Kidney (tissue), 14 donors: ENCODE data around the gene KIAA2012. TPM values are rescaled to one million over a fixed set of nuclear protein-coding genes. Genes with fewer than 3 reads are reported as not detected.
A peak's percentile ranks its signal among the peaks of the same experiment; 100 is the strongest.

Experiments used
- DNase-seq, 5 donors: peaks; one replicate each; pipeline ENCODE4 v3.0.0-alpha.2; 2013 to 2020
- FAIRE-seq: peaks from 2 replicates; lab custom pipeline; 2012; peaks lifted over from hg19 to GRCh38; lab: Jason Lieb, UNC
- H3K27ac ChIP-seq, 2 donors: one replicate each; pipeline ENCODE4 v1.7.0; 2013; ENCODE audit warnings: low read depth in 2 of 2, low read length in 2 of 2, inconsistent platforms in 1 of 2
- H3K27me3 ChIP-seq: one replicate; pipeline ENCODE4 v1.7.1; 2013; ENCODE audit warnings: low read length, inconsistent platforms; ENCODE audit not compliant: control insufficient read depth, insufficient read depth
- H3K36me3 ChIP-seq, 3 donors: one replicate each; pipeline versions ENCODE4 v1.7.0 to v1.7.1; 2013; ENCODE audit warnings: low read length in 3 of 3, control low read depth in 1 of 3, inconsistent platforms in 1 of 3; ENCODE audit not compliant: insufficient read depth in 3 of 3, control insufficient read depth in 2 of 3
- H3K4me1 ChIP-seq, 3 donors: one replicate each; pipeline versions ENCODE4 v1.7.0 to v1.7.1; 2013; ENCODE audit warnings: low read length in 3 of 3, inconsistent platforms in 1 of 3, low read depth in 1 of 3; ENCODE audit not compliant: control insufficient read depth in 2 of 3, insufficient read depth in 2 of 3
- H3K4me3 ChIP-seq, 3 donors: one replicate each; pipeline versions ENCODE4 v1.7.0 to v1.8.1; 2013; ENCODE audit warnings: low read length in 3 of 3, control low read depth in 1 of 3, inconsistent platforms in 1 of 3
- H3K9ac ChIP-seq, 3 donors: one replicate each; pipeline versions ENCODE4 v1.7.0 to v1.7.1; 2013; ENCODE audit warnings: low read length in 3 of 3, control low read depth in 1 of 3, inconsistent platforms in 1 of 3
- H3K9me3 ChIP-seq, 3 donors: one replicate each; pipeline versions ENCODE4 v1.7.0 to v1.7.1; 2013; ENCODE audit warnings: low read length in 3 of 3, control low read depth in 1 of 3, inconsistent platforms in 1 of 3; ENCODE audit not compliant: control insufficient read depth in 2 of 3, insufficient read depth in 1 of 3
- CTCF ChIP-seq: IDR thresholded peaks from 3 replicates; pipeline ENCODE4 v1.5.1; 2012; ENCODE audit warnings: mild to moderate bottlenecking, moderate library complexity, borderline replicate concordance; ENCODE audit not compliant: insufficient read depth; ENCODE audit errors: extremely low read depth
- intact Hi-C: fragments of 100-400 bp; cut with DNase I; formaldehyde crosslinking; loops from one replicate; pipeline ENCODE4 v1.11.1; 2022
- polyA plus RNA-seq: library from polyadenylated mRNA; stranded (reverse); fragments of 350-450 nt; fragmentation: Illumina TruSeq; extraction: RNeasy Lipid Tissue Mini Kit (QIAGEN cat#74804); gene quantifications from one replicate; pipeline ENCODE4 v1.2.3, GENCODE V29; 2014; ENCODE audit warnings: low read depth, low replicate concordance; ENCODE audit not compliant: insufficient read depth
- total RNA-seq: library from RNA; stranded (reverse); fragmentation: NEBNext Ultra II Directional; extraction: Animal tissue kit (Norgen Biotek cat#: 25700); gene quantifications from one replicate; pipeline ENCODE4 v1.2.1, GENCODE V29; 2021
- donor health status: control.
- donor health status: control.
- donor health status: control.
- donor health status: control.
- donor health status: control.
- donor health status: DM: yes; HTN: yes; CAD: no.
- donor health status: Normal renal cell carcinoma (clear cell type).

Gene KIAA2012
- total and polyA plus RNA-seq, 2 donors from 2014 or later: not detected

GRCh38 chr2:202204855-202205254 is 131.8 kb downstream of the KIAA2012 start:
- Histone ChIP-seq H3K9ac (no peak overlapping the region), H3K36me3 (peaks cover 0 to 8% (median 2%) of the 10 kb centered on the region in 3 donors), H3K9me3 (no peaks in the 10 kb centered on the region), H3K4me3 (no peak overlapping the region), H3K27ac (no peak overlapping the region), H3K4me1 (no peaks in the 10 kb centered on the region), H3K27me3 (no peaks in the 10 kb centered on the region)
- FAIRE-seq (no peak), DNase-seq (no peak)
- TF ChIP-seq CTCF: no peak
- intact Hi-C loops: no loop called here

DNA sequence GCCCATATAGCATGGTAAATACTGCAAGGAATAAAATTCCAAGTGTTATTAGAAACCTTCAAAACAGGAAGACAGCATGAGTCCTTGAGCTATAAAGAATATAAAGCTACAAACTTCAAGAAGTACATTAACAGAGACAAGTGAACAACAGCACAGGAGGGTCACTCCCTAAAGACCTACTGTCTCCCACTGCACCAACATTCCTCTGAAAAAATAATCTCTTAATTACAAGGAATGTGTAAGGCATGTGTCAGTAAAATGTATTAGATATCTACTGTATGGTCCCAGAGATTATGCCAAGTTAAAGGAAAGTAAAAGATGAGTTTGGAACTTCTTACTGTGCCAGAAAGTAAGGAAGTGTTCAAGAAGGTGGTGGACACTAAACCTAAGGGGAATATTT is 135.5 kb downstream of the KIAA2012 start:
- FAIRE-seq (no peak), DNase-seq (no peak)
- H3K9ac ChIP-seq: no peak overlapping the region
- H3K4me3 ChIP-seq: no peak overlapping the region
- H3K4me1 ChIP-seq: no peaks in the 10 kb centered on the region
- no peaks in the 10 kb centered on the region for H3K27me3 ChIP-seq
- TF ChIP-seq CTCF: no peak
- H3K36me3 ChIP-seq: peaks cover 2 to 22% (median 3%) of the 10 kb centered on the region in 3 donors
- intact Hi-C loops: no loop called here
- no peaks in the 10 kb centered on the region for H3K9me3 ChIP-seq
- no peak overlapping the region for H3K27ac ChIP-seq

GRCh38 chr2:202215179-202215578 is 142.1 kb downstream of the KIAA2012 start:
- Histone ChIP-seq H3K4me3 (no peak overlapping the region), H3K9ac (no peak overlapping the region), H3K27me3 (no peaks in the 10 kb centered on the region), H3K9me3 (no peaks in the 10 kb centered on the region), H3K27ac (no peak overlapping the region), H3K36me3 (peaks cover 3 to 10% (median 6%) of the 10 kb centered on the region in 3 donors), H3K4me1 (no peaks in the 10 kb centered on the region)
- no peak for FAIRE-seq
- no peak for DNase-seq
- TF ChIP-seq CTCF: no peak
- intact Hi-C loops: no loop called here

DNA sequence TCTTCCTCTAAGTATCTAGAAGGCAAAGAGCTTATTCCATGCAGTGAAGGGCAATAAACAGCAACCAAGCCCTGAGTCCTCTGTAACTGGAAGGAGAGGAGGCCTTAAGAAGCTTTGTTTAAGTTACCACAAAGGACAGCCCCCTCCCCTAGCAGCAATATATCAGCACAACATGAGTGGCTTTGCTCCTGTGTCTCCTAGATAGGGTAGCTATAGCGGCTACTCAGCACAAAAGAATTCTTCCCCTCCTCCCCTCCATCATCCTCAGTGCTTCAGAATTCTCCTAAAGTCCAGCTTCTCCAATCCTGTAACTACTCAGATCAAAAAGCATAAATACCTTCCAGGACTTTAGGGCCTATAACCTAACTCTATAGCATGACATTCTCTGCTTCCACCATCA is 148.8 kb downstream of the KIAA2012 start:
- DNase-seq (peak in 2 of 5 donors; percentile 4 to 7), FAIRE-seq (no peak)
- H3K4me3 ChIP-seq: no peak overlapping the region
- H3K9me3 ChIP-seq: no peaks in the 10 kb centered on the region
- peaks cover 2 to 3% (median 3%) of the 10 kb centered on the region in 3 donors for H3K36me3 ChIP-seq
- no peaks in the 10 kb centered on the region for H3K4me1 ChIP-seq
- no peak for TF ChIP-seq CTCF
- no peak overlapping the region for H3K9ac ChIP-seq
- H3K27me3 ChIP-seq: no peaks in the 10 kb centered on the region
- intact Hi-C loops: no loop called here
- no peak overlapping the region for H3K27ac ChIP-seq
